MG63 (cell line): ENCODE measurements around the gene ARPC5. TPM values are rescaled to one million over a fixed set of nuclear protein-coding genes. Genes with fewer than 3 reads are reported as not detected.
"Not testable (repeated sequence)": the region's sequence is repeated elsewhere in the genome, so short reads cannot be mapped to it uniquely, and the experiment has no call there.

Experiments used
- DNase-seq: peaks from one replicate; pipeline ENCODE4 v3.0.0-alpha.2; 2020
- H3K27me3 ChIP-seq: fragments of 250-450 bp; sonication (Bioruptor Pico); 2 replicates; pipeline ENCODE4 v1.5.1; 2020; ENCODE audit warnings: mild to moderate bottlenecking, moderate library complexity
- H3K36me3 ChIP-seq: fragments of 250-450 bp; sonication (Bioruptor Pico); 2 replicates; pipeline ENCODE4 v1.5.1; 2020; ENCODE audit warnings: mild to moderate bottlenecking, moderate library complexity
- H3K4me3 ChIP-seq: fragments of 250-450 bp; sonication (Bioruptor Pico); 2 replicates; pipeline ENCODE4 v1.5.1; 2020; ENCODE audit warnings: mild to moderate bottlenecking, moderate library complexity
- H3K9me3 ChIP-seq: fragments of 250-450 bp; sonication (Bioruptor Pico); 2 replicates; pipeline ENCODE4 v1.5.1; 2020; ENCODE audit warnings: mild to moderate bottlenecking, moderate library complexity
- total RNA-seq: library from RNA; depleted of rRNA; stranded (reverse); fragments of >200 nt; shearing (Covaris generic); gene quantifications from 2 replicates; pipeline ENCODE4 v1.2.3, GENCODE V29; 2014; ENCODE audit warnings: low replicate concordance; rRNA removed

Gene ARPC5
- 232 and 372 TPM in 2 replicates for total RNA-seq

DNA sequence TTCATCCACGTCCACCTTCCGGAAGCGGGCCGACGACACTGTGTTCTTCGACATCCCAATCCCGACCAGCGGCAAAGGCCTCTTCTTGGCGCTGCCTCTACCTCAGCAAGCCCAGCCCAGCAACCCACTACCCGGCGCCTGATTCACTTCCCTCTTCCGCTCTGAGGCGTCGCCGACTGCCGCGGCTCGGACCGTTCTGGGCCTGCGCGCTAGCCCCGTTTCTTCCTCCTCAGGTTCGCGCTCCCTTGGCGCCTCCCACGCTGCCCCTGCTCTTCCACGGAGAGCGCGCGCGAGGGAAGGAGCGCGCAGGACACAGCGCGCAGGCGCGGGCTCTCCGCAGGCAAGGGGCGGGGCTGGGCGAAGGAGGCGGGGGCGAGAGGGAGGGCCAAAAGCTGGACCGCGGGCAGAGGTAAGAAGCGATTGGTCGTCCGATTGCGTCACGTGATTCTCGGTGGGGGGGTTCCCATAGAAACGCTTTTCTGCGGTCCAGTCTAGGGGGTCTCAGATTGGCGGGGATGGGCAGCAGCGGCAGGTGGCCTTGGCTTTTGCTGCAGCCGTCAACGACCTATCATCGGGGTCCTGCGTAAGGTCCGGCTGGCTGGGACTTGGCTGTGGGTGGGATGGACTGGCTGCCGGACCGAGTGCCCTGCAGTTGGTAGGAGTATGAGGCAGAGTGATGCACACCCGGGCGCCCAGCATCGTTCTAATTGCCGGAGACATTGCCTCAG, at the start of gene ARPC5:
Gene ARPC5, minus strand, starts transcription at position 178 of the 728 bp plus-strand sequence. Its CDS starts 124 bp downstream, at position 54.
- Histone ChIP-seq H3K9me3 (no peaks in the 10 kb centered on the region), H3K4me3 (peak within 1 kb of the TSS; percentile 78), H3K27me3 (peaks cover 10% of the 10 kb centered on the region), H3K36me3 (peaks cover 17% of the 10 kb centered on the region)
- peak; percentile 97 for DNase-seq

DNA sequence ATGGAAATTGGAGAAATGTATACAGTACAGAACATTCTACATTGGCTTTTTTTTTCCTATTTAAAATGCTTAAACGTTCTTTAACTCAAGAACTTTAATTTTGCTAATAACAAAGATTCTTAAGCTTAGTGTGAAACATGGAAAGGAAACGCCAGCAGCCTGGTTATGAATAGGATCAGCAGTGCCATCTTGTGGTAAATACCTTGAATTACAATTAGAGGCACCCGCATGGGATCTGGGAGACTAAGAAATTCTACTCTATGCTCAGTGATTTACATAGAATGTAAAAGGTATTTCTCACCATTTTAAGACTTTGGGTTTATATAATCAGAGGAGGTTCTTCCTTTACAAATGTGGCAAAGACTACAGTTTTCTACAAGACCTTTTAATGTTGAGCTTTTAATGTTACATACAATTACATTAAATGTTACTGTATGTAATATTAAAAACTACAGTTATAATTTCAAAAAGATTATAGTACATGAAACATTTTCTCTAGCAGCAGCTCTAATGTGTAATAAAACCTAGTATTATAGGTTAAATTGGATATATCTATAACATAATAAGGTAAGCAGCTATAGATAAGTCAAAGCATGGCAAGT, 49.6 kb upstream of the ARPC5 start:
- Histone ChIP-seq H3K4me3 (no peak overlapping the region), H3K27me3 (peaks cover 5% of the 10 kb centered on the region; the same call in 1 of the 2 replicates), H3K9me3 (no peaks in the 10 kb centered on the region), H3K36me3 (no peaks in the 10 kb centered on the region)
- DNase-seq = no peak

DNA sequence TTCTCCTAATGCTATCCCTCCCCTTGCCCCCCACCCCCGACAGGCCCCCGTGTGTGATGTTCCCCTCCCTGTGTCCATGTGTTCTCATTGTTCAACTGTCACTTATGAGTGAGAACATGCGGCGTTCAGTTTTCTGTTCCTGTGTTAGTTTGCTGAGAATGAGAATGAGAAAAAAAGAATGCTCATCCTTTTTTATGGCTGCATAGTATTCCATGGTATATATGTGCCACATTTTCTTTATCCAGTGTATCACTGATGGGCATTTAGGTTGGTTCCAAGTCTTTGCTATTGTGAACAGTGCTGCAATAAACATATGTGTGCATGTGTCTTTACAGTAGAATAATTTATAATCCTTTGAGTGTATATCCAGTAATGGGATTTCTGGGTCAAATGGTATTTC, 43.8 kb upstream of the ARPC5 start:
- not testable (repeated sequence) for H3K9me3 ChIP-seq, DNase-seq, H3K36me3 ChIP-seq, H3K4me3 ChIP-seq, H3K27me3 ChIP-seq

DNA sequence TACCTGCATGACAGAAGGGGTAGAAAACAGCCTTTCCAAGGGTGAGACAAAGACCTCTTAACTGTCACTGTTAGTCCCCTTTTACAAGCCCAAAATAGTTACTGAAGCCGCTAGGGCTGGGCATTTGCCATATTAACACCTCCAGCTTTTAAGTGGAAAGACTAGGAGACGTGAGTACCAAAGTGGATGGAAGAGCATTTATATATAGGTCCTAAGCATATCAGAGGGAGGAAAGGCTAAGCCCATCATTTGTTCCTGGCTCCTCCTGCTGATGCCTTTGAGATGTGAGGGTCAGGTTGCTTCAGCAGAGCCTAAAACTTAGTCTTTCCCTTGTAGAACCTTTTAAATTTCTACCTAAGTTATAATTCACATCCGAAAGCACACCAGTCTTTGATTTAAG, 43.2 kb upstream of the ARPC5 start:
- Histone ChIP-seq H3K9me3 (peaks cover 5% of the 10 kb centered on the region; the same call in 1 of the 2 replicates), H3K4me3 (no peak overlapping the region), H3K27me3 (no peaks in the 10 kb centered on the region), H3K36me3 (no peaks in the 10 kb centered on the region)
- no peak for DNase-seq

DNA sequence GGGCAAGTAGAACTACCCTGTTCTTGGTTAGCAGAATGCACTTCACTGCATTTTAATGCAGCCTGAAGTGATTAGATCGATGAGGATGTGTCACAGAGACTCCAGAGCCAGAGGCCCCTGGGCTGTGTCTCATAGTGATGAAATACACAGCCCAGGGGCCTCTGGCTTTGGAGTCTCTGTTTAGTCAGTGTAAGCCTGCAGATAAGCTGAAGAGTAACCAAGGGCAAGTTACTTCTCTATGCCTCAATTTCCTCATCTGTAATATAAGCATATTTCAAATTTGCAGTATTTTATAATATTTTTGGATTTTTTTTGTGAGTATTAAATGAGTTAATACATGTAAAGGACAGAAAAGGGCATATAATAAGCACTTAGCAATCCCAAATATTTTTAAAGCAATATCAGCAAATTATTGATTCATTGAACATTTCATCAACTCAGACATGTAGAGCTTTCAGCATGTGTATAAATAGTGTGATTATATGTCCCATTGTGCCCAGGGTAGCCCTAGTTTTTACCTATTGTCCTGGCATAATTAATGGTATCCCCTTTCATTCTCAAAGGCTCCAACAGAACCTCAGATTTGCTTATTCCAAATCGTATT, 41.1 kb upstream of the ARPC5 start:
- Histone ChIP-seq H3K36me3 (no peaks in the 10 kb centered on the region), H3K4me3 (no peak overlapping the region), H3K27me3 (no peaks in the 10 kb centered on the region), H3K9me3 (peaks cover 5% of the 10 kb centered on the region; the same call in 1 of the 2 replicates)
- peak; percentile 32 for DNase-seq

DNA sequence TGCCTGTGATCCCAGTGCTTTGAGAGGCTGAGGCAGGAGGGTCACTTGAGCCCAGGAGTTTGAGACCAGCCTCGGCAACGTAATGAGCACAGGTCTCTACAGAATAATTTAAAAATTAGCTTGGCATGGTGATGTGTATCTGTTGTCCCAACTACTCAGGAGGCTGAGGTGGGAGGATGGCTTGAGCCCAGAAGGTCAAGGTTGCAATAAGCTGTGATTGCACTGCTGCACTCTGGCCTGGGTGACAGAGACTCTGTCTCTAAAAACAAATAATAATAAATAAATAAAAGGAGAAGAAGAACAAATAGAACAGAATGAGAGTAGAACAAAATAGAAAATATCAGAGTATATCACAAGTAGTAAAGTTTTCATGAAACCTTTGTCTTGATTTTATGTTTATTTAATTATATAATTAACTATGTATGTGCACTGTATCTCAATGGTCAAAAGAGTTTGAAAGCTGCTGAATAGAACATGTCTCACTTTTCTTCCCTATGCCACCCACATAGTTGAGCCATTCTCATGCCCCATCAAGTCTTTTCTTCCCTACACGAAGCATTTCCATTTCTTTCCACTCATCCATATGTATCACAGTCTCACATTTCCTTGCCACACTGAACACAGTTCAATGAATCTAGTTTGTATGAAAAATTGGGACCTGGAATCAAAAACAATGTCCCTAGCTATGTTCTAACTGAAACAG, 40.5 kb upstream of the ARPC5 start:
- no peaks in the 10 kb centered on the region for H3K36me3 ChIP-seq
- no peak for DNase-seq
- no peaks in the 10 kb centered on the region for H3K27me3 ChIP-seq
- peaks cover 9% of the 10 kb centered on the region for H3K9me3 ChIP-seq
- no peak overlapping the region for H3K4me3 ChIP-seq

DNA sequence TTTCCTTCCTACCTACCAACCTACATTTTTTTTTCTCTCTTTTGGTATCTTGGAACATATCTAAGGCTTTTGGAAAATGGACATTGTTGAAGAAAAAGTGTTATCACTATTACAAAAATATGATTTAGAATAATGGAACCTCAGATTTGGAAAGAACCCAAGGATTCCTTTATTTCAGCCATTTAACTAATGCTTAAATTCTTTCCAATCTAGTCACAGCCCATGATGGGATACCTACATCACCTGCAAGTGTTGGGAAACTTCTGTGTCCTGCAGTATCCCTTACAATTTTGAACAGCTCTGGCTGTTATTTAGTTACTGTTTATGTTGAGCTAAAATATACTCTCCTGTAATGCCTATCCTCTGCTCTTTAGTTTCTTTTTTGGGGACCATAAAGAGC, 39.8 kb upstream of the ARPC5 start:
- no peak for DNase-seq
- H3K9me3 ChIP-seq = peaks cover 13% of the 10 kb centered on the region
- no peaks in the 10 kb centered on the region for H3K27me3 ChIP-seq
- no peak overlapping the region for H3K4me3 ChIP-seq
- H3K36me3 ChIP-seq = no peaks in the 10 kb centered on the region

DNA sequence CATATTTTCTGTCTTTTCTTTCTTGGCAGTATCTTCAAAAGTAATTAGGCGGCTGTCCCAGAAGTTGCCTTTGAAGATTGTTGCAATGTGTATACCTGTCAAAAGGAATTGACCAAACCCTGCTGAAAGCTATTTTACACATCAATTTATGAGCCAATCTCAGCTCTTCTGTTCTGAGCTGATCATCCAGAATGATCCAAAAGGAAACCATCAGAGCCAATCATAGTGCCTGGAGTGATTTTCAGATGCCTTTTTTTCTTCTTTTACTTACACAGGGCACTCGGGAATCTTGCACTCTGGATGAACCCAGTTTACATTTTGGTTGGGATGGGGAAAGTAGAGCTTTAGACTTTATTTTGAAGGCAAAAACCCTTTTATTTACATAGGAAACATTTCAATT, 39.3 kb upstream of the ARPC5 start:
- Histone ChIP-seq H3K9me3 (peaks cover 12% of the 10 kb centered on the region), H3K4me3 (no peak overlapping the region), H3K36me3 (no peaks in the 10 kb centered on the region), H3K27me3 (no peaks in the 10 kb centered on the region)
- no peak for DNase-seq

DNA sequence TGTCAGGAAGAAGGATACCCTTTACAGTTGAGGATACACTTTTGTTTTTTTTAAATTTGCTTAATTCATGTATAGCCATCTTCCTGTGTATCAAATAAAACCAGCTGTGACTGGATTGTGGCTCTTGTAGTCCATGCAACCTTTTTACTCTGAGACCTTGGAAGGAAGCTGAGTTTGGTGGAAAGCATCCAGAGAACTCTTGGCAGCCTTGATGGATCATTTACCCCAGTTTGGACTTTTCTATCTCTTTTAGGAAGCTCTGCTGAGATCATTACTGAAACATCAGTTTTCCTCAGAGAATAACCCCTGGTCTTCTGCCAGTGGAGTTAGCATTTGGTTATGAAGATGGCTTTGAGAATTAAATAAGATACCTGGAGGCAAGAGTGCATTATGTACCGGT, 38.8 kb upstream of the ARPC5 start:
- DNase-seq = peak; percentile 33

DNA sequence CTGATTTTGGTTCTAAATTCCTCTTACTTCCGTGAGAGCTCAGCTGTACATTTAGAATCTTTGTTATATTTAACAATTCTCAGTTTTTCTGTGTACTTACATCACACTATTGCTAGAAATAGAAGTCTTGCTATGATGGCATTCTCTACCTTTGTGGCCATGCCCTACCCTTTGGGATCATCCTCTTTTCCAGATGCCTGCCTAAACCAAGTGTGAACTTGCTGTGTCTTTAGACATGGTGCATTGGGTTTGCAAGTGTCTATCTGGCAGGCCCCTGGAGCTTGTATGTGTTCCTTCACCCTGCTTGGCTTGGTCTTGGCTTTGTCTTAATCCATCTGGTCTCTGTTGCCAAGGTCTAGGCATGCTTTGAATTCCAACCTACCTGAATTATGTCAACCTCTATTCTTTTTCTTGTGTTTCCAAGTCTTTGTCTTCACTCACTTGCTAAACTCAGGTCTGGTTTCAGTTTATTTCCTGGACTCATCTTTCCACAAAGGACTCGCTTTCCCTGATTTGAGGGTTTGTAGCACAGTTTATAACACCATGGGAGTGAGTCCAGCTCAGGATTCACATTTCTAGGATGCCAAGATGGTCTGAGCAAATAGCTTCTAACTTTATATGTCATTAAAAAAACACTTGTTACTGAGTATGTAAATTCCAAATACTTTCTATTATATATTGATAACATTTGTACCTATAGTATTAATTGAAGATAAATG, 38.2 kb upstream of the ARPC5 start:
- DNase-seq = peak; percentile 5
- Histone ChIP-seq H3K36me3 (no peaks in the 10 kb centered on the region), H3K4me3 (no peak overlapping the region), H3K27me3 (no peaks in the 10 kb centered on the region), H3K9me3 (peaks cover 8% of the 10 kb centered on the region)

More for the DNA sequence above, 38.8 kb upstream of the ARPC5 start:
- no peak overlapping the region for H3K4me3 ChIP-seq
- H3K36me3 ChIP-seq = no peaks in the 10 kb centered on the region
- peaks cover 8% of the 10 kb centered on the region for H3K9me3 ChIP-seq
- H3K27me3 ChIP-seq = no peaks in the 10 kb centered on the region

DNA sequence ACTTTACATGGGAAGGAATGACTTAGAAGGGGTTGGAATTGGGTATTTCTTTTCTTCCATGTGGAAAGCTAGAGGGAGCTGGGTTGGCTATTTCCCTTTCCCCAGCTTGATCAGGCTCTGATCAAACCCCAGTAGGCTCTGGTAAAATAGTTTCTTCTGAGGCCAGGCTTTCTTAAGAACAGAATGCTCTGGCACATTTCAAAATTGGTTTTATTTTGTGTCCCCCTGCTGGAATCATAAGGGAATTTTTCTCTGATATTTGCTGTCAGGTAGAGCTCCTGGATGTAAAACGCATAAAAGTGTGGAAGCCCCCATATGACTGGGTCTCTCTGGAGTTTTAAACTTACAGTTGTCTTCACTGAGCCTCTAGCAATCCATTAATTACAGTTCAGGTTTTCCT, 34.6 kb upstream of the ARPC5 start:
- no peak for DNase-seq
- Histone ChIP-seq H3K27me3 (no peaks in the 10 kb centered on the region), H3K4me3 (no peak overlapping the region), H3K9me3 (peaks cover 8% of the 10 kb centered on the region), H3K36me3 (no peaks in the 10 kb centered on the region)

DNA sequence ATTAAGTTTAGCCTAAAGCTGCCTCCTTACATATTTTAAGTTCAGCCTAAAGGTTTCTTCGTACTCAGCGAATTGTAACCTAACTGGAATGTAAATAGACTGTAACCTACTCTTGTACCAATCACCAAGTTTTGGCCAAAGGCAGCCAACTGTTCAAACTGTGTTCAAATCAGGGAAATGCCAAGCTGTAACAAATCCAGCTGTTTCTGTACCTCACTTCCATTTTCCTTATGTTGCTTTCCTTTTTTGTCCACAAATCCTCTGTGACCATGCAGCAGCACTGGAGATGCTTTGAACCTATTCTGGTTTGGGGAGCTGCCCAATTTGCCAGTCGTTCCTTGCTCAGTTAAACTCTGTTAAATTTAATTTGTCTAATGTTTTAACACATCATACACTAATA, 20.8 kb upstream of the ARPC5 start:
- Histone ChIP-seq H3K4me3 (no peak overlapping the region), H3K27me3 (no peaks in the 10 kb centered on the region), H3K36me3 (no peaks in the 10 kb centered on the region), H3K9me3 (no peaks in the 10 kb centered on the region)
- no peak for DNase-seq

DNA sequence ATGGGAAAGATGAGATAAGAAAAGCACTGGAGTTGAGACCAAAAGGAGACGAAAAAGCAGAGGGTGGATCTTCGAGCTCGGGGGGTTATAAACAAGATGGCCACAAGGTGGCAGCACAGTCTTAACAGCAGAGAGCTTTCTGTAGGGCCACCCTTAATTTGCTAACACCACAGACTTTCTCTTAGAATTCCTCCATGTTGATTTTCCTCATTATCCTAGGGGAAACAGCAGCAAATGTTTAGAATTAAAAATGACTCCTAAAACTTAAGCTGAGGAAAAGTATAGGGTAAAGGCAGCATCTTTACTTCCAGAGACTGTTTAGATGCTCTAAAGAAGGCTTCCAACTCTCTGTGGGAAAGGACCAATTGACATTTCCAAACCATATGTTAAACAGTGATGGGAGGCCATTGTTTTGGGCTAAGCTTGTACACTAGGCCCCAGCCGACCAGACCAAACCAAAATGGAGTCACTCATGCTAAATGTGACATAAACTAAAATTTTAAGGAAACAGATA, 20.0 kb upstream of the ARPC5 start:
- Histone ChIP-seq H3K27me3 (no peaks in the 10 kb centered on the region), H3K4me3 (no peak overlapping the region), H3K9me3 (no peaks in the 10 kb centered on the region), H3K36me3 (no peaks in the 10 kb centered on the region)
- DNase-seq = peak; percentile 59

DNA sequence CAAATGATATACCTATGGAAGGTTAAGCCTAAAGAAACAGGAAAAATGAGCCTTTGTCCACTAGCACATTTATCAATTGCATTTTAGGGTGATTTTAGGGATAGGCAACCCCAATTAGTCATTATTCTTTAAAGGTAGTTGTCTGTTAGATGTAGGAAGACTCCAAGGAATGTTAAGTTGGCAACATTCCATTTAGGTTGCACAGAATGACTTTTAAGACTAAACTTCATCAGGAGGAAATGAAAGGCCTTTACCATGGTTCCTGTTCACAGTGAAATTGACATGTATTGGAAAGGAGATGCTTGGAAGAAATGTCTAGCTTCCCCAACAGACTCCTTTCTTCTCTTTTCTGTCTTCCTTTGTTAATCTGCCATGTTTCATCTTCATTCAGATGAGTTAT, 19.1 kb upstream of the ARPC5 start:
- H3K36me3 ChIP-seq = no peaks in the 10 kb centered on the region
- no peaks in the 10 kb centered on the region for H3K27me3 ChIP-seq
- no peaks in the 10 kb centered on the region for H3K9me3 ChIP-seq
- no peak for DNase-seq
- H3K4me3 ChIP-seq = no peak overlapping the region

DNA sequence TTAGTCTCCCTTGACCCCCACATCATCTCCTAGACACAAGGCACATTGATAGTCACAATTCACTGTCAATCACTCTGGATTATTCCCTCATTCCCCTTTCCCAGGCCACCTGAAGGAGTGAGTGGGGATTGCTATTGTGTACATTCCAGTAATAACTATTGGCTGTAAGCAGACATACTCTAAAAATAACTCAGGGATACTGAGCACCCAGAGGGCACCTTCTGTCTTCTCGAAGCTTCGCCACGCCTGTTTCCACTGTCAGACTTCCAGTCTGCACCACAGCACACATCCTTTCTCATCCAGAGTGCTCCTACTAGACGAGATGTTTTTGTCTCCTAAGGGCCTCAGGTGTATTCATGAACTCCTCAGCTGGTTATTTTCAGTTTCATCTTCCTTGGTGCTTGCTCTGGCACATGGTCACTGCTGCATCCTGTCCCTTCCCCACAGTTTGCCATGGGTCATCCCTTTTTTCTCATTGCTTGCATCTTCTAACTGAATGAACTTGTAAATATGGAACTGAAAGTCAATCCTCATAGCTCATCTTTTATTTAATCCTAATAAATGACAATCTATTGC, 18.4 kb upstream of the ARPC5 start:
- H3K27me3 ChIP-seq = no peaks in the 10 kb centered on the region
- no peaks in the 10 kb centered on the region for H3K9me3 ChIP-seq
- no peak for DNase-seq
- H3K36me3 ChIP-seq = no peaks in the 10 kb centered on the region
- no peak overlapping the region for H3K4me3 ChIP-seq

DNA sequence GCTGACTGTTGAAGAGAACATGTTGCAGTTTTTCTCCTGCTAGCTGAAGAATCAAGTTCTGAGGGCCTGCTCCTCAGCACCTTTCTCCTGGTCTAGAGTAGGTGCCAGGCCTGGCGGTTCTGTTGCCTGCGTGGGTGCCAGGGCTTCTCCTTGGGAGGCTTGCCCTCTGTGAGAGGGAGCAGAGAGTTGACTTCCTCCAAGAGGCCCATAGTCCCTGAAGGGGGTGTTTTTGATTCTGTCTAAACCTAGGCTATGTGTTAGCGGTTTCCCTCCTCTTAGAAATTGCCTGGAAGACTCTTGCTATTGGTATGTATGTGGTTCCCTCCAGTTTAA, 17.8 kb upstream of the ARPC5 start:
- Histone ChIP-seq H3K9me3 (no peaks in the 10 kb centered on the region), H3K27me3 (0 out of 2 replicates have a peak, but pooled peaks cover 3% of the 10 kb centered on the region), H3K36me3 (no peaks in the 10 kb centered on the region), H3K4me3 (no peak overlapping the region)
- no peak for DNase-seq
